Measurements from ENCODE around the gene RAPGEF2. TPM values are rescaled to one million over a fixed set of nuclear protein-coding genes. Genes with fewer than 3 reads are reported as not detected.

Gene RAPGEF2
- total and polyA plus RNA-seq, 3 donors from 2014 or later: 18.1 to 51.4 (median 38.9) TPM

DNA sequence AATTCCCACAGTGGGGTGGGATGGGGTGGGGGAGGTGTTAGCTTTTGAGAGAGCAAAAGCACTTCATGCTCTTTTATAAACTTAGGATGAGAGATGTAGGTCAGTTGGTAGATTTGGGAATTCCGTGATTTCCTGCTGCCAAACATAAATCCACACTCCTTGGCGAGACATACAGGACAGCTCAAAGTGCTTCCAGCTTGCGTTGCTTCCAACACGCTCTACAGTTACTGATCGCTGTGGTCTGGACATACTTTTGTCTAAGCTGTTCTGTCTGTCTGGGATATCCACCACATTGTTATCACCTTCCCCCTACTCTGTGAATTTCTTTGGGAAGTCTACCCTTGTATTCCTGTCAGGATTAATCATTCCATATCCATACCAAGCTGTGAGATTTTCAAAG, 117.5 kb downstream of the RAPGEF2 start:
- Histone ChIP-seq H3K4me3 (no peak overlapping the region), H3K27me3 (no peaks in the 10 kb centered on the region), H3K4me1 (no peaks in the 10 kb centered on the region), H3K36me3 (ENCODE audit: low read depth, missing control alignments) (no peaks in the 10 kb centered on the region), H3K27ac (no peak overlapping the region), H3K9me3 (no peaks in the 10 kb centered on the region)
- 95 to 97% methylated on average over 5 of the region's 5 CpGs for WGBS, 2 donors
- no peak for DNase-seq
- no peak for TF ChIP-seq POLR2A (IDR thresholded peaks at IDR 0.05)
- TF ChIP-seq, protein P1, sequence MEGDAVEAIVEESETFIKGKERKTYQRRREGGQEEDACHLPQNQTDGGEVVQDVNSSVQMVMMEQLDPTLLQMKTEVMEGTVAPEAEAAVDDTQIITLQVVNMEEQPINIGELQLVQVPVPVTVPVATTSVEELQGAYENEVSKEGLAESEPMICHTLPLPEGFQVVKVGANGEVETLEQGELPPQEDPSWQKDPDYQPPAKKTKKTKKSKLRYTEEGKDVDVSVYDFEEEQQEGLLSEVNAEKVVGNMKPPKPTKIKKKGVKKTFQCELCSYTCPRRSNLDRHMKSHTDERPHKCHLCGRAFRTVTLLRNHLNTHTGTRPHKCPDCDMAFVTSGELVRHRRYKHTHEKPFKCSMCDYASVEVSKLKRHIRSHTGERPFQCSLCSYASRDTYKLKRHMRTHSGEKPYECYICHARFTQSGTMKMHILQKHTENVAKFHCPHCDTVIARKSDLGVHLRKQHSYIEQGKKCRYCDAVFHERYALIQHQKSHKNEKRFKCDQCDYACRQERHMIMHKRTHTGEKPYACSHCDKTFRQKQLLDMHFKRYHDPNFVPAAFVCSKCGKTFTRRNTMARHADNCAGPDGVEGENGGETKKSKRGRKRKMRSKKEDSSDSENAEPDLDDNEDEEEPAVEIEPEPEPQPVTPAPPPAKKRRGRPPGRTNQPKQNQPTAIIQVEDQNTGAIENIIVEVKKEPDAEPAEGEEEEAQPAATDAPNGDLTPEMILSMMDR (IDR thresholded peaks at IDR 0.05): no peak
- intact Hi-C loops (cut with DNase I; ENCODE audit: low total_unique reads): no loop called here

DNA sequence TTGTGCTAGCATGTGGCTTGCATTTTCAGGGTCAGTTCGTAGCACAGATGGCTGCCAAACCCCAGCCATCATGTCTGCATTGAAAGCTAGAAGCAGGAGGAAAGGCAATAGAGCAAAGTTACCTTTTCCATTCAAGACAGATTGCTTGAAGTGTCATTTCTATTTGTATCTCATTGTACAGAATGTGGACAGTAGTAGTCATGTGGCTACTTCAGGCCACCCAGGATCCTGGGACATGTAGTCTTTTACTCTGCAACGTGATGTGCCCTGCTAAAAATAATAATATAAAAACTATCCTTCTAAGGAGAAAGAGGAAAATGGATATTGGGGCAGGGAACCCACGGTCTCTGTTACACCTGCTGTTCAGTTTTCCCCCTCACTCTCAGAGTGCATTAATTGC, 118.4 kb downstream of the RAPGEF2 start:
- DNase-seq: no peak
- whole genome bisulfite sequencing, 2 donors: 87 to 96% methylated on average over 3 of the region's 3 CpGs
- Histone ChIP-seq H3K36me3 (ENCODE audit: low read depth, missing control alignments) (no peaks in the 10 kb centered on the region), H3K27ac (no peak overlapping the region), H3K9me3 (no peaks in the 10 kb centered on the region), H3K4me3 (no peak overlapping the region), H3K27me3 (no peaks in the 10 kb centered on the region), H3K4me1 (no peaks in the 10 kb centered on the region)
- TF ChIP-seq, protein P1 (IDR thresholded peaks at IDR 0.05): no peak
- no peak for TF ChIP-seq POLR2A (IDR thresholded peaks at IDR 0.05)
- intact Hi-C loops (cut with DNase I; ENCODE audit: low total_unique reads): no loop called here

DNA sequence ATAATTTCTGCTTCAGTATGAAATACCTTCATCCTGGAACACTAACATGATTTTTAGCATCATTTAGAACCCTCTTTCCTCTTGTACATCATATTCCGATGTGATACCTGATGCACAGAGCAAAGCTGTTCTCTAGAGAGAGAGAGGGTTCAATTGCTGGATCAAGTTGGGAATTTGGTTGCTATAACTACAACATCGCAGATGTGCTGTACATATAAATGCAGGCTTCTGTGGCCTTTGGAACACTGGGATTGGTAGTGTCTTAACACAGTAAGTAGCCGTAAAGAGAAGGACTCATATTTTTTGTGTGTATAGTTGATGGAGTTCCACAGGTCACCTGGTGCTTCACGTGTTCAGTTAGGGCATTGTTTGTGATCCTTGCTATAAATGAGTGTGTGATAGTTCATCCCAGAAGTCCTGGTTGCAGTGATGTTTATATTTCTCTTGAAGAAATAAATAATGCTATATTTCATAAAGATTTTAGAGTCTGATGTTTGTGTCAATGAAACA, 119.2 kb downstream of the RAPGEF2 start:
- intact Hi-C loops (cut with DNase I; ENCODE audit: low total_unique reads): no loop called here
- DNase-seq: no peak
- Histone ChIP-seq H3K27me3 (no peaks in the 10 kb centered on the region), H3K9me3 (no peaks in the 10 kb centered on the region), H3K27ac (no peak overlapping the region), H3K4me3 (no peak overlapping the region), H3K36me3 (ENCODE audit: low read depth, missing control alignments) (no peaks in the 10 kb centered on the region), H3K4me1 (no peaks in the 10 kb centered on the region)
- no peak for TF ChIP-seq POLR2A (IDR thresholded peaks at IDR 0.05)
- WGBS, 2 donors: 88 to 92% methylated on average over 4 of the region's 4 CpGs

DNA sequence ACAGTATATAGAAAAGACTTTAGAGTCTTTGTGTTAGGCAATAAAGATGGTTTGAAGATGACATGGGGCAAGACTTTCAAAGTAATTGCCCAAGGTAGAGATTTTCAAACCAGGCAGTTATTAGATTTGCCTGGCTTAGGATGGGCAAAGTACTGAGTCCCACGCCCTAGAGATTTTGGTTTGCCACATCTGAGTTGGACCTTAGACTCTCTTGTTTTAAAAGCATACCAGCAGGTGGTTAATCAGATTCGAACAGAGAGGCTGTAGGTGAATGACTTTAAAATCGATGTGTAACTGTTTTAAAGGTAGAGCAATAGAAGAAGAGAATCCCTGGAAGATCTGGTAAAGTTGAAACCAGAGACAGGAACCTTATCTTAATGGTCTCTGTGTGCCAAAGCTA, 121.5 kb downstream of the RAPGEF2 start:
- H3K27me3 ChIP-seq: no peaks in the 10 kb centered on the region
- no peaks in the 10 kb centered on the region for H3K9me3 ChIP-seq
- H3K36me3 ChIP-seq (ENCODE audit: low read depth, missing control alignments): no peaks in the 10 kb centered on the region
- intact Hi-C loops (cut with DNase I; ENCODE audit: low total_unique reads): no loop called here
- no peak for DNase-seq
- no peak overlapping the region for H3K27ac ChIP-seq
- TF ChIP-seq, protein P1 (IDR thresholded peaks at IDR 0.05): no peak
- TF ChIP-seq POLR2A (IDR thresholded peaks at IDR 0.05): no peak
- 88 to 90% methylated on average over 3 of the region's 3 CpGs for WGBS, 2 donors
- no peak overlapping the region for H3K4me3 ChIP-seq
- no peaks in the 10 kb centered on the region for H3K4me1 ChIP-seq

DNA sequence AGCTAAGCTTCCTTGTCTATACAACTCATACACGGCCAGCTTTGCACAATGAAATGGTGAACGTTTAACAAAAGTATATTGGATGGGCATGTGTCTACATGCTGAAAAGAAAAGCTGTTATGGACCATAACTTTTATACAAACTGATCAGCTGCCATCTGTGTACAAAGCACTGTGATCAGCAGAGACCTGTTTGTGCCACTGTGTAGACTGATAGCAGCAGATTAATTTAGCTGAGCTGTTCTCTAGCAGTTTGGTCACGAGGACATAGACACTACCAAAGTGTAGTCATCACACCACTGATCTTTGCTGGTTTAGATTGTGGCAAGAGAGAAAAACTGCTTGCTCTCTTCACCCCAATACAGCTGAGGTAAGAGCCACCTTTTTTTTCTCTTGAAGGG, 124.5 kb downstream of the RAPGEF2 start:
- TF ChIP-seq, protein P1 (IDR thresholded peaks at IDR 0.05): no peak
- no peak for TF ChIP-seq POLR2A (IDR thresholded peaks at IDR 0.05)
- H3K4me1 ChIP-seq: no peaks in the 10 kb centered on the region
- no peaks in the 10 kb centered on the region for H3K9me3 ChIP-seq
- WGBS, 2 donors: 57 to 72% methylated on average over 3 of the region's 3 CpGs
- no peak overlapping the region for H3K27ac ChIP-seq
- H3K36me3 ChIP-seq (ENCODE audit: low read depth, missing control alignments): no peaks in the 10 kb centered on the region
- intact Hi-C loops (cut with DNase I; ENCODE audit: low total_unique reads): no loop called here
- no peaks in the 10 kb centered on the region for H3K27me3 ChIP-seq
- no peak for DNase-seq
- H3K4me3 ChIP-seq: no peak overlapping the region

Measured in testis (tissue), 3 donors.